Duodenal mucosa (tissue), 2 donors: ENCODE data around the gene TMEM115.
"Not testable (repeated sequence)": the region's sequence is repeated elsewhere in the genome, so short reads cannot be mapped to it uniquely, and the experiment has no call there.

Experiments
- H3K27ac ChIP-seq: one replicate; pipeline ENCODE4 v1.7.0; 2013; ENCODE audit warnings: low read depth, low read length
- H3K27me3 ChIP-seq, 2 donors: one replicate each; pipeline ENCODE4 v1.7.0; 2013; ENCODE audit warnings: low read length in 2 of 2, control low read depth in 1 of 2; ENCODE audit not compliant: insufficient read depth in 2 of 2, control insufficient read depth in 1 of 2
- H3K36me3 ChIP-seq, 2 donors: one replicate each; pipeline ENCODE4 v1.7.0; 2013; ENCODE audit warnings: low read length in 2 of 2, control low read depth in 1 of 2; ENCODE audit not compliant: insufficient read depth in 2 of 2, control insufficient read depth in 1 of 2
- H3K4me1 ChIP-seq, 2 donors: one replicate each; pipeline ENCODE4 v1.7.0; 2013; ENCODE audit warnings: low read length in 2 of 2, control low read depth in 1 of 2; ENCODE audit not compliant: insufficient read depth in 2 of 2, control insufficient read depth in 1 of 2
- H3K4me3 ChIP-seq, 2 donors: one replicate each; pipeline ENCODE4 v1.7.0; 2013; ENCODE audit warnings: low read length in 2 of 2, low read depth in 1 of 2
- H3K9ac ChIP-seq, 2 donors: one replicate each; pipeline ENCODE4 v1.7.0; 2013; ENCODE audit warnings: low read length in 2 of 2, low read depth in 1 of 2
- H3K9me3 ChIP-seq, 2 donors: one replicate each; pipeline ENCODE4 v1.7.0; 2013; ENCODE audit warnings: low read length in 2 of 2, control low read depth in 1 of 2; ENCODE audit not compliant: control insufficient read depth in 1 of 2

TMEM115 gene

GRCh38 chr3:50318163-50318562, 41.2 kb downstream of the TMEM115 start:
- H3K9me3 ChIP-seq: no peaks in the 10 kb centered on the region
- H3K36me3 ChIP-seq: peaks cover 8 to 19% of the 10 kb centered on the region in 2 donors
- H3K4me3 ChIP-seq: peak overlapping the region in 1 of 2 donors; percentile 32
- peak overlapping the region; percentile 51 to 60 for H3K9ac ChIP-seq
- no peak overlapping the region for H3K27ac ChIP-seq
- peaks cover 58 to 61% of the 10 kb centered on the region in 2 donors for H3K4me1 ChIP-seq
- no peaks in the 10 kb centered on the region for H3K27me3 ChIP-seq

DNA sequence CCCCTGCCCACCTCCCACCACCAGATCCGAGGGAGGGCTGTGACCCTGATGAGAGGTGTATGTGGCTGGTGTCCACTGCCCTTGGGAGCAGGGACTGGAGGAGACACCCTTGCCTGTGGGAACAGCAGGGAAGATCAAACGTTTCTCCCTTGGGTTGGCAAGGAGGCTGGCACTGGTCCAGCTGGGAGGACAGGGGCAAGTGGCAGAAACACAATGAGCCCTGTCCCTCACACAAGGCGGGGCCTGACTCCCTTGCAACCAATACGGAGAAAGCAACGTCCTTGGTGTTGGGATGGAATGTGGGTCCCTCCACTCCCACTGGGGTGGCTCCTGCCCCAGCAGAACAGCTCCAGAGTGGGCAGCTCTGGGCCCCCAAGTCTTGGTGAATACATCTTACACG, 42.0 kb downstream of the TMEM115 start:
- Histone ChIP-seq H3K4me1 (peaks cover 52 to 53% of the 10 kb centered on the region in 2 donors), H3K4me3 (peak overlapping the region; percentile 32 to 44), H3K9ac (peak overlapping the region; percentile 60 to 72), H3K27me3 (no peaks in the 10 kb centered on the region), H3K27ac (peak overlapping the region; percentile 74), H3K36me3 (peaks cover 8 to 19% of the 10 kb centered on the region in 2 donors), H3K9me3 (no peaks in the 10 kb centered on the region)

- H3K9ac ChIP-seq: peak overlapping the region; percentile 60 to 72
- H3K4me3 ChIP-seq: peak overlapping the region; percentile 32 to 44
- no peaks in the 10 kb centered on the region for H3K9me3 ChIP-seq
- H3K27ac ChIP-seq: peak overlapping the region; percentile 74
- H3K4me1 ChIP-seq: peaks cover 47% of the 10 kb centered on the region in 2 donors
- H3K27me3 ChIP-seq: no peaks in the 10 kb centered on the region
- peaks cover 8 to 19% of the 10 kb centered on the region in 2 donors for H3K36me3 ChIP-seq
Measured at GRCh38 chr3:50316657-50317242, 42.6 kb downstream of the TMEM115 start.

- H3K9me3 ChIP-seq: no peaks in the 10 kb centered on the region
- no peak overlapping the region for H3K27ac ChIP-seq
- peaks cover 38% of the 10 kb centered on the region in 2 donors for H3K4me1 ChIP-seq
- no peak overlapping the region for H3K4me3 ChIP-seq
- peaks cover 8 to 19% of the 10 kb centered on the region in 2 donors for H3K36me3 ChIP-seq
- H3K9ac ChIP-seq: no peak overlapping the region
- H3K27me3 ChIP-seq: no peaks in the 10 kb centered on the region
Measured at GRCh38 chr3:50314816-50315215, 44.5 kb downstream of the TMEM115 start.

- Histone ChIP-seq H3K9ac (peak overlapping the region in 1 of 2 donors; percentile 13), H3K36me3 (peaks cover 8 to 16% of the 10 kb centered on the region in 2 donors), H3K4me3 (no peak overlapping the region), H3K9me3 (no peaks in the 10 kb centered on the region), H3K27ac (no peak overlapping the region), H3K27me3 (no peaks in the 10 kb centered on the region), H3K4me1 (peaks cover 33% of the 10 kb centered on the region in 2 donors)
Measured at GRCh38 chr3:50314342-50314741, 45.0 kb downstream of the TMEM115 start.

- H3K27ac ChIP-seq, H3K27me3 ChIP-seq, H3K4me3 ChIP-seq, H3K9me3 ChIP-seq, H3K36me3 ChIP-seq, H3K9ac ChIP-seq: not testable (repeated sequence)
- H3K4me1 ChIP-seq: peaks cover 10% of the 10 kb centered on the region in 2 donors
Measured at GRCh38 chr3:50312041-50312440, 47.3 kb downstream of the TMEM115 start.
